WTC11 (cell line): ENCODE results near the gene RAD17.
A peak's percentile ranks its signal among the peaks of the same experiment; 100 is the strongest.

Source experiments
- CBFB ChIP-seq: sonication (generic); formaldehyde crosslinking; IDR thresholded peaks from 2 replicates; pipeline ENCODE4 v1.8.1; 2022; ENCODE audit warnings: mild to moderate bottlenecking, low read depth, missing genetic modification reagents
- CTCF ChIP-seq: fragments of 200-600 bp; IDR thresholded peaks from 2 replicates; pipeline ENCODE4 v1.8.0; 2022; ENCODE audit warnings: antibody characterized with exemption
- GABPB1 ChIP-seq: sonication (generic); formaldehyde crosslinking; IDR thresholded peaks from 2 replicates; pipeline ENCODE4 v1.8.1; 2023; ENCODE audit warnings: mild to moderate bottlenecking, missing genetic modification reagents
- JUN ChIP-seq: sonication (generic); formaldehyde crosslinking; IDR thresholded peaks from 2 replicates; pipeline ENCODE4 v1.8.0; 2023; ENCODE audit warnings: mild to moderate bottlenecking, missing genetic modification reagents
- ZNF512 ChIP-seq: sonication (generic); formaldehyde crosslinking; IDR thresholded peaks from 2 replicates; pipeline ENCODE4 v1.8.1; 2022; ENCODE audit warnings: missing genetic modification reagents, borderline replicate concordance
- TF ChIP-seq, protein P1 (sequence below): sonication (generic); formaldehyde crosslinking; IDR thresholded peaks from 2 replicates; pipeline ENCODE4 v1.8.1; 2023; ENCODE audit warnings: mild to moderate bottlenecking, missing genetic modification reagents, moderate library complexity

GRCh38 chr5:69334793-69335268 lies 34.8 kb upstream of the RAD17 start:
- TF ChIP-seq, protein P1, sequence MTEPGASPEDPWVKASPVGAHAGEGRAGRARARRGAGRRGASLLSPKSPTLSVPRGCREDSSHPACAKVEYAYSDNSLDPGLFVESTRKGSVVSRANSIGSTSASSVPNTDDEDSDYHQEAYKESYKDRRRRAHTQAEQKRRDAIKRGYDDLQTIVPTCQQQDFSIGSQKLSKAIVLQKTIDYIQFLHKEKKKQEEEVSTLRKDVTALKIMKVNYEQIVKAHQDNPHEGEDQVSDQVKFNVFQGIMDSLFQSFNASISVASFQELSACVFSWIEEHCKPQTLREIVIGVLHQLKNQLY (CRISPR knock-in tag), result no peak
- TF ChIP-seq CTCF (peak; percentile 53), ZNF512 (CRISPR knock-in tag) (no peak), JUN (CRISPR knock-in tag) (no peak), GABPB1 (CRISPR knock-in tag) (peak; percentile 27; the same call in 1 of the 2 replicates), CBFB (no peak)
